RWPE2 (cell line): ENCODE data around the gene MAP3K5.

Experiments used
- ATAC-seq: fragments of 200-7000 bp; cut with Tn5 transposase; 3 replicates; pipeline ENCODE4 v1.9.1; 2021; ENCODE audit warnings: low read depth
- DNase-seq: peaks from one replicate; pipeline ENCODE4 v3.0.0-alpha.2; 2020; ENCODE audit warnings: low spot score
- H3K27ac ChIP-seq: fragments of 450-650 bp; 2 replicates; pipeline ENCODE4 v1.5.1; 2017; ENCODE audit warnings: mild to moderate bottlenecking; ENCODE audit not compliant: poor library complexity, severe bottlenecking
- H3K27me3 ChIP-seq: fragments of 250-450 bp; sonication (Bioruptor Pico); 2 replicates; pipeline ENCODE4 v1.5.1; 2021; ENCODE audit warnings: mild to moderate bottlenecking, moderate library complexity; ENCODE audit not compliant: insufficient read depth, poor library complexity, severe bottlenecking
- H3K36me3 ChIP-seq: fragments of 250-450 bp; sonication (Bioruptor Pico); 2 replicates; pipeline ENCODE4 v1.5.1; 2020; ENCODE audit warnings: low read depth, mild to moderate bottlenecking, moderate library complexity
- H3K4me1 ChIP-seq: fragments of 250-450 bp; sonication (Bioruptor Pico); 2 replicates; pipeline ENCODE4 v1.5.1; 2021; ENCODE audit warnings: mild to moderate bottlenecking, moderate library complexity; ENCODE audit not compliant: insufficient read depth, poor library complexity, severe bottlenecking
- H3K4me3 ChIP-seq: fragments of 250-450 bp; sonication (Bioruptor Pico); 2 replicates; pipeline ENCODE4 v1.5.1; 2021; ENCODE audit warnings: mild to moderate bottlenecking, moderate library complexity; ENCODE audit not compliant: severe bottlenecking
- H3K9me3 ChIP-seq: fragments of 250-450 bp; sonication (Bioruptor Pico); 2 replicates; pipeline ENCODE4 v1.5.1; 2021; ENCODE audit warnings: mild to moderate bottlenecking, moderate library complexity; ENCODE audit not compliant: severe bottlenecking
- TF ChIP-seq, protein P1 (sequence below): fragments of 450-650 bp; IDR thresholded peaks from one replicate; pipeline ENCODE4 v1.5.1; 2017; ENCODE audit warnings: mild to moderate bottlenecking, moderate library complexity; ENCODE audit not compliant: poor library complexity, severe bottlenecking

Gene MAP3K5

DNA sequence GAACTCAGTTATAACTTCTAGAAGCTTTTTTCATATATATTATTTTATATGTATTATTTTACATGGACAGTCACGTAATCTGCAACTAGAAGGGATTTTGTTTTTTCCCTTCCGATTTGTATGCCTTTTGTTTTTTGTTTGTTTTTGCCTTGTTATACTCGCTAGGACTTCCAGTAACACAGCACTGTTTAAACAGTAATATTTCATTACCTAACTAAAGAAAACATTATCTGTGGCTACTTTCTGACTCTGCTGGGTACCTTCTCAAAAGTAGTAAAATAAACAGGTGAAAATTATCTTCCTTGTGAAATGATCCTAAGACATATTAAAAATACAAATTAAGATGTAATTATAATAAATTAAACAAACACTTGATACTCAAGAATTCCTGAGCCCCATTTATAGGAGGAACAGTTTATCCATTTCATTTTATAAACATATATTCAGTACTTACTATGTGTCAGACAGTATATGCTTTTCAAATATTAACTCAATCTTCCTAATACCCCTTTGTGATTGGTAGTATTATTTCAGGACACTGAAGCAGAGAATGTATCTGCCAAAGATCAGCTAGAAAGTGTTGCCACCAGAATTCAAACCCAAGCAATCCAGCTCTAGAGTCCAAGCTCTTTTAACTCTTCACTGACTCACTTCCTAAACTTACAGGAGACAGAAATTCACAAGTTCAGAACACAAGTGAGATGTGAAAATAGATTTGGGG lies 65.3 kb downstream of the MAP3K5 start:
- DNase-seq = no peak

DNA sequence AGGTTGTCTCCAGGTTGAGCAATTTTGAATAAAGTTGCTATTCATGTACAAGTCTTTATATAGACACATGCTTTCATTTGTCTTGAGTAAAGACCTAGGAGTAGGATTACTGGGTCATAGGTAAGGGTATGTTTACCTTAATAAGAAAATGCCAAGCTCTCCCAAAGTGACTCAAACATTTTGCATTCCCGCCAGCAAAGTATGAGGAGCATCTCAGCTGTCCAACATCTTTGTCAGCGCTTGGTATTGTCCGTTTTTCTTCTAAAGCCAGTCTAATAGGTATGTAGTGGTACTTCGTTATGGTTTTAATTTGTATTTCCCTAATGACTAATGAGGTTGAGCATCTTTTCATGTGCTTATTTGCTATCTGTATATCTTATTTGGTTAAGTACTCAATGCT lies 67.2 kb downstream of the MAP3K5 start:
- TF ChIP-seq, protein P1, sequence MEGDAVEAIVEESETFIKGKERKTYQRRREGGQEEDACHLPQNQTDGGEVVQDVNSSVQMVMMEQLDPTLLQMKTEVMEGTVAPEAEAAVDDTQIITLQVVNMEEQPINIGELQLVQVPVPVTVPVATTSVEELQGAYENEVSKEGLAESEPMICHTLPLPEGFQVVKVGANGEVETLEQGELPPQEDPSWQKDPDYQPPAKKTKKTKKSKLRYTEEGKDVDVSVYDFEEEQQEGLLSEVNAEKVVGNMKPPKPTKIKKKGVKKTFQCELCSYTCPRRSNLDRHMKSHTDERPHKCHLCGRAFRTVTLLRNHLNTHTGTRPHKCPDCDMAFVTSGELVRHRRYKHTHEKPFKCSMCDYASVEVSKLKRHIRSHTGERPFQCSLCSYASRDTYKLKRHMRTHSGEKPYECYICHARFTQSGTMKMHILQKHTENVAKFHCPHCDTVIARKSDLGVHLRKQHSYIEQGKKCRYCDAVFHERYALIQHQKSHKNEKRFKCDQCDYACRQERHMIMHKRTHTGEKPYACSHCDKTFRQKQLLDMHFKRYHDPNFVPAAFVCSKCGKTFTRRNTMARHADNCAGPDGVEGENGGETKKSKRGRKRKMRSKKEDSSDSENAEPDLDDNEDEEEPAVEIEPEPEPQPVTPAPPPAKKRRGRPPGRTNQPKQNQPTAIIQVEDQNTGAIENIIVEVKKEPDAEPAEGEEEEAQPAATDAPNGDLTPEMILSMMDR = no peak
- H3K27ac ChIP-seq = no peak overlapping the region
- ATAC-seq = no peak
- no peaks in the 10 kb centered on the region for H3K27me3 ChIP-seq
- DNase-seq = no peak
- H3K4me1 ChIP-seq = no peaks in the 10 kb centered on the region
- no peak overlapping the region for H3K4me3 ChIP-seq
- no peaks in the 10 kb centered on the region for H3K9me3 ChIP-seq
- no peaks in the 10 kb centered on the region for H3K36me3 ChIP-seq

More for the DNA sequence above, 65.3 kb downstream of the MAP3K5 start:
- Histone ChIP-seq H3K36me3 (no peaks in the 10 kb centered on the region), H3K27ac (no peak overlapping the region), H3K4me3 (no peak overlapping the region), H3K9me3 (no peaks in the 10 kb centered on the region), H3K4me1 (no peaks in the 10 kb centered on the region), H3K27me3 (no peaks in the 10 kb centered on the region)
- TF ChIP-seq, protein P1 = no peak
- no peak for ATAC-seq

DNA sequence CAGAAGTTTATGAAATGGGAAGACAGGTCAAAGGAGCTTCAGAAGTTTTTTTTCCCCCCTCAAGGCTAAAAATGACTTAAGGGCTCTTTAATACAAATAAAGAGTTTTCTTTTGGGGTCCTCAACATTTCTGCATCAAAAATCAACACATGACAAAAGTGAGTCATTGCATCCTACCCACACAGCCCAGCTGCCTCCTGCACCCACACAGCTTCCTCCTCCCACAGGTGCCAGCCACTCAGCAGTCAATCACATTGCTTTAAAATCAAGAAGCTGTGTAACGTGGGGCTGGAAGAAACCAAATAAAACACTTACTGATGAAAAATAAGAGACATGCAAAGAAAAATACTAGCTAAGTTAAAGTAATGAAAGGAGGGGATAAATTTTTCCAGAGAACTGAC lies 68.5 kb downstream of the MAP3K5 start:
- no peak overlapping the region for H3K4me3 ChIP-seq
- H3K4me1 ChIP-seq = peaks cover 6% of the 10 kb centered on the region
- H3K9me3 ChIP-seq = no peaks in the 10 kb centered on the region
- DNase-seq (no peak), ATAC-seq (no peak)
- no peaks in the 10 kb centered on the region for H3K36me3 ChIP-seq
- TF ChIP-seq, protein P1 = no peak
- H3K27ac ChIP-seq = no peak overlapping the region
- H3K27me3 ChIP-seq = no peaks in the 10 kb centered on the region

DNA sequence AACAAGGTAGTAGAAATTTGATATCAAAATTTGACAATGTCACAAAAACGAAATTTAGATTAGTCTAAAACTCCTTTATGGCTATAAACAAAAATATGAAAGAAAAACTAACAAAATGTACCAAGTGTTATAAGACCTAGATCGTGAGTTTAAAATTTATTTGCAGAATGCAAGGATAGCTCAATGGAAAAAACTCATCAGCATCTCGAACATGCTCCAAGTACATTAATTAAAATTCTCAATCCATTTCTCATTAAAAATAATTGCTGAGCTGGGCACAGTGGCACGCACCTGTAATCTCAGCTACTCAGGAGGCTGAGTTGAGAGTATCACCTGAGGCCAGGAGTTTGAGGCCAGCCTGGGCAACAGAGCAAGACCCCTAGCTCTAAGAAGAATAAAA lies 70.8 kb downstream of the MAP3K5 start:
- TF ChIP-seq, protein P1 = no peak
- no peak for DNase-seq
- H3K36me3 ChIP-seq = no peaks in the 10 kb centered on the region
- H3K4me1 ChIP-seq = peaks cover 6% of the 10 kb centered on the region
- H3K4me3 ChIP-seq = no peak overlapping the region
- no peak for ATAC-seq
- H3K9me3 ChIP-seq = no peaks in the 10 kb centered on the region
- H3K27me3 ChIP-seq = no peaks in the 10 kb centered on the region
- H3K27ac ChIP-seq = no peak overlapping the region

DNA sequence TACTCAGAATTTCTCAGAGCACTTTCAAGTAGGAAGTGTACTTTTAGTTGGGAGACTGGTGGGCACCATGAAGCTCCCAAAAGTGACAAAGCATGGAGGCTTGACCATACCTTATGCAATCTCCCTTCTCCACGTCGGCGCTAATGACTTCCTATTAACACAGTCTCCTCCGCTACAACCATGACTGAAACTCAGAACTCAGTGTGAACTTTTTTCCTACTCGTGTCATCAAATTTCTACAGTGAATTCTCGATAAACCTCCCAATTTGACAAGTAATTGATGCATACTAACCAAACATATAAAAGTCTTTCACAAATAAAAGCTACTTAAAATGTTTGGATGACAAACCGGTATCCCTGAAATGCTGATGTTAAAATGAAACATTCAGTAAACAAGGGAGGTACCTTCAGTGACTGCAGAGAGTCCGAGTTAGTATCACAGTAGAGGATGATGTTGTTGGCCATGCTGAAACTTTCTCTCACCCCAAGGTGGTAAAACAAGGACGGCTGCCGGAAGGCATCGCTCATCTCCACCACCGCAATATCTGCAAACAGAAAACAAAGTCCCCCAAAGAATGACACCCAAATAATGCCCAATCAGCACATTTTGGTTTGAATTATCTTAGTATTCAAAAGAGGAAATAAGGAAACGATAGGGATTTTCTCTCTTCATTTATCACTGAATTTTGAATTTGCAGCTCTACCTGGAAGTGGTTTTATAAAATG lies 72.1 kb downstream of the MAP3K5 start:
- Histone ChIP-seq H3K4me3 (no peak overlapping the region), H3K9me3 (no peaks in the 10 kb centered on the region), H3K36me3 (no peaks in the 10 kb centered on the region), H3K27ac (no peak overlapping the region), H3K27me3 (no peaks in the 10 kb centered on the region), H3K4me1 (peaks cover 6% of the 10 kb centered on the region)
- ATAC-seq (no peak), DNase-seq (no peak)
- TF ChIP-seq, protein P1 = no peak
